Left forelimb (tissue), 1 donor: Measurements from ENCODE around the gene PRSS23.
"Not testable (repeated sequence)": the region's sequence is repeated elsewhere in the genome, so short reads cannot be mapped to it uniquely, and the experiment has no call there.

Source experiments
- DNase-seq: peaks from one replicate; pipeline ENCODE4 v3.0.0-alpha.2; 2018; ENCODE audit warnings: low spot score

PRSS23 gene, protein sequence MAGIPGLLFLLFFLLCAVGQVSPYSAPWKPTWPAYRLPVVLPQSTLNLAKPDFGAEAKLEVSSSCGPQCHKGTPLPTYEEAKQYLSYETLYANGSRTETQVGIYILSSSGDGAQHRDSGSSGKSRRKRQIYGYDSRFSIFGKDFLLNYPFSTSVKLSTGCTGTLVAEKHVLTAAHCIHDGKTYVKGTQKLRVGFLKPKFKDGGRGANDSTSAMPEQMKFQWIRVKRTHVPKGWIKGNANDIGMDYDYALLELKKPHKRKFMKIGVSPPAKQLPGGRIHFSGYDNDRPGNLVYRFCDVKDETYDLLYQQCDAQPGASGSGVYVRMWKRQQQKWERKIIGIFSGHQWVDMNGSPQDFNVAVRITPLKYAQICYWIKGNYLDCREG

DNA sequence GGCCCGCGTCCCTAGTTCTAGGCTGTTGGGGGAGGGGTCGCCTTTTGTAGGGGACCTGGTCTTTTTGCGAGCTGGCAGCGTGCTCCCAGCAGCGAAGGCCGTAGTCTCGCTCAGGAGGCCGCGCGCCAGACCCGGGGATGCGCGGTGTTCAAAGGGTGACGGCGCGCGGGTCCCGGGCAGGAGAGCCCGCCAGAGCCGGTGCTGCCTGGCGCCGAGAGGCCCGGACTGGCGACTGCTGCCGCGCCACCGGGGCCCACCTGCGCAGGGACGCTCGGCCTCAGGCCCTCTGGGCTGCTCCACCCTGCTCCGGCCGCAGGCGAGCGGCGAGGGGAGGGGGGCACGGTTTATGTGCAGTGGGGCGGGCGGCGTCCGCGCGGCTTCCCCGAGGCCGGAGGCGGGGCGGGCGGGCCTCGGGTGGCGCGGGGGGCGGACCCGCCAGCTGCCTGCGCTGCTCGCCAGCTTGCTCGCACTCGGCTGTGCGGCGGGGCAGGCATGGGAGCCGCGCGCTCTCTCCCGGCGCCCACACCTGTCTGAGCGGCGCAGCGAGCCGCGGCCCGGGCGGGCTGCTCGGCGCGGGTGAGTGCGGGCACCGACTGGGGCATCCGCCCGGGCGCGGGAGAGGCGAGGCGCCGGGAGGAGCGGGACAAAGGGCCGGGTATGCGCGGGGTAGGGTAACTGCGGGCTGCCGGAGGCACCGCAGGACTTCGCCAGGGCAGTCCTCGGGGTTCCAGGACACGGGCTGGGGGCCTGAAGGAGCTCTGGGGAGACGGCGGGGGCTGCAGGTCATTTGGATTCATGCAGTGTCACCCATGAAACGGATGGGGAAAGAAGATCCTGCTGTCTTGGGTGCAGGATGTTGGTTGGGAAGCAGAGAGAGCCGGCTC is at the start of gene PRSS23:
PRSS23 (plus strand) TSS at position 467 of the 884 bp plus-strand sequence. CDS start 7,102 bp downstream, outside the sequence.
- peak; percentile 80 for DNase-seq

GRCh38 chr11:86753459-86753858 is 46.9 kb upstream of the PRSS23 start:
- DNase-seq: no peak

DNA sequence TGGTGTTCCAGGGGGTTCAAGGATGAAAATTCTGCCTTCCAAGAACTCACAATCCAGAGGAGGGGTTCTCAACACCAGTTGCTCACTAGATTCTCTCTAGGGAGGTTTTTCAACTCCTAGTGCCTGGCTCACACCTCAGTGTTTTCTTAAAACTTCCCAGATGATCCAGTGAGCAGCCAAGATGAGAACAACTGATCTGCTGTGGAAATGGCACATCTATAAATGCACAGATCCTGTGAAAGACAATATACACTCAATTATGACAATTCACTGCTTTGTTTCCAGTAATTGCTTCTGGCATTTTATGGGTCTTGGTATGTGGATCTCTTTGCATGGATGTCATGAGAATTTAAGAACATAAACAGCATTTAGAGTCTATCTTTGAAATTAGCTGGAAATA is 45.2 kb upstream of the PRSS23 start:
- DNase-seq: no peak

DNA sequence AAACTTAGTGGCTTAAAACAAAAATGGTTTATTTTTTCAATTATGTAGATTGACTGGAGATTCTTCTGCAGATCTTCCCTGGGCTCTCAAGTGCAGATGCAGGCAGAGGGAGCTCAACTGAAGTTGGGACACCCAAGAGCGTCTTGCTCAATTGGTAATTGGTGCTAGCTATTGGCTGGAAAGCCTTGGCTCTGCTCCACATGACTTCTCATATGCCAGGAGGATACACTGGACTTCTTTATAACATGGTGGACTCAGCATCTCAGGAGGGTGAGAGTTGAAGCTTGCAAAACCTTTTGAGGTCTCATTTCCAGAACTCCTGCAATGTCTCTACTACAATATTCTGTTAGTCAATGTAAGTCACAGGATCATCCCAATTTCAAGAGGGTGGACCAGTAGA is 42.2 kb upstream of the PRSS23 start:
- DNase-seq: no peak

GRCh38 chr11:86760577-86760976 is 39.8 kb upstream of the PRSS23 start:
- DNase-seq: no peak

GRCh38 chr11:86761978-86762377 is 38.4 kb upstream of the PRSS23 start:
- no peak for DNase-seq

- no peak for DNase-seq
These were observed 35.1 kb upstream of the PRSS23 start for GRCh38 chr11:86765203-86765602.

- DNase-seq: no peak
These were observed 34.5 kb upstream of the PRSS23 start for GRCh38 chr11:86765878-86766277.

GRCh38 chr11:86769219-86769618 is 31.1 kb upstream of the PRSS23 start:
- no peak for DNase-seq

- not testable (repeated sequence) for DNase-seq
These were observed 29.8 kb upstream of the PRSS23 start for GRCh38 chr11:86770473-86771027.

- no peak for DNase-seq
These were observed 27.3 kb upstream of the PRSS23 start for GRCh38 chr11:86772999-86773398.

DNA sequence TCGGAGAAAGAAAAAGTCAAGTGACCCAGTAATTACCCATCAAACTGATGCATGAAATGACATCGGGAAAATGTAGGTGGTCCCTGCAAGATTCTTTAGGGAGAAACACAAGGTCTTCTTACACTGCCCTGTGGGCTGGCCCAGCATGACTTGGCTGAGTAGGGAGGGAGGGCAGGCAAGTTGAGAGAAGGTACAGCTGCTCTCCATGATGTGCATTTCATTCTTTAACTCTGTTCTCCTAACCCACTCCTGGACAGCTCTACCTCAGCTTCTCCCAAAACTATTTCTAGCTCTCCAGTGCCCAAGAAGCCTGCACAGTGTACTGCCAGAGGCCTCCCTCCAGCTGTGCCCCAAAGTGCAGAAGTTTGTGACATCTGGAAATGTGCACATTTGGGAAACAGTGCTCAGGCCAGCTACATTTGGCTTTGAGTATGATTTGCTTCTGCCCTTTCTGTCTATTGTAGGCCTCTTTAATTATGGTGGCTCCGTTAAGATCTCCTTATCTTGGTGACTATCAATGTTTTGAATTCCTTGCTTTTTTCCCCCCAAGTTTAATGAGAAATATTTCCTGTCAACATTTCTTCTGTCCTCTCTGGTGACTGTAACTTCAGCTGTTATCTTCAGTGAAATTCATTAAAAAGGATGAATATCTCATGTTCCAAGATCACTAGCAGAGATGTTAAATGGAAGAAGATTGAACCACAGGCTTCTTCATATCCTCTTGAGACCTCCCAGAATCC is 26.7 kb upstream of the PRSS23 start:
- DNase-seq: no peak

DNA sequence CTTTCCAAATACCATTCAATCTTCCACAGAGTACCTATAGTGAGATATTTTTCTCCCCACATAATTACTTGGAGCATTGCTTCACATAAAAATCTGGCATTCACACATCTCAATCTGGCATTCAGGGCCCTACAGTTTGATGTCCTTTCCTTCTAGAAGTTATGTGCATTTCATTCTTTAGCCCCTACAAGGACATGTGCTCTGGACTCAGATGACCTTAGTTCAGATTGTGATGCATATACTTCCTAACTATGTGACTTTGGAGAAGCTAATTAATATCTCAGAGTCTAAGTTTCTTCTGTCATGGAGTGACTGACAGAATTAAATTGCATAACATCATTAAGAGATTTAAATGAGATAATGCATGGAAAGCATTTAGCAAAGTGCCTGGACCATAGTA is 25.9 kb upstream of the PRSS23 start:
- no peak for DNase-seq

DNA sequence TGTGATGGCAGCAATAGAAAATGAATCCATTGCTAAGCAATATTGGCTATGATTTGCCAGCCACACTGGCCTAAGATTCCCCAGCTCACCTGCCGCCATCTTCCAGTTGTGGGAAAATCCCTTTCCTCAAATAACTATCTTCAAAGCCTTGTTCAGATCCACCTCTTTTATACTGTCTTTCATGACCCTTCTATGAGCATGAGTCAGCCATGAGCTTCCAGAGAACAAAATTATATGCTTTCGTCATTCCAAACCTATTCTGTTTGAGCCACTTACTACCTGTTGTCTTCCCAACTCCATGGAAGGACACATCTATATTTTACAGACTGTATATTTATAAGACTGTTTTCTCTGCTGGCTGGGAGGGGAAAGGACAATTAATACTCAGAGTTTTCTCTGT is 25.0 kb upstream of the PRSS23 start:
- no peak for DNase-seq

- DNase-seq: no peak
These were observed 18.8 kb upstream of the PRSS23 start for GRCh38 chr11:86781546-86781945.

GRCh38 chr11:86782742-86783141 is 17.6 kb upstream of the PRSS23 start:
- no peak for DNase-seq

DNA sequence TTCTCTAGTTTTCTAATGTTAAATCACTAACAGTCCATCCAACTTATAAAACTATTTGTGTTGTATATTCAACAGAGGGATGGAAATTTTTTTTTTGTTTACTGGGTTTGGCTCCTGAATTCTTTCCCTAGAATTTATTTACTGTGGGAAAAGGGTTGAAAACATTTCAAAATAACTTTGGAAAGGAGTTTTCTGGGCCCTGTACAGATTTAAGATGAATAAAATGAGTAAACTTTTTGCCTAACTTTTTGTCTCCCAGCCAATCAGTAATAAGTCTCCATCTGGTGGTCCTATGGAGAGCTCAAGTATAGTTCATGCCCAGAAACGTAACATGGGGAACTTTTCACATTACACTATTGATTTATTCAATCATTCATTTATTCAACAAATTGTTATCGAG is 16.7 kb upstream of the PRSS23 start:
- DNase-seq: no peak

DNA sequence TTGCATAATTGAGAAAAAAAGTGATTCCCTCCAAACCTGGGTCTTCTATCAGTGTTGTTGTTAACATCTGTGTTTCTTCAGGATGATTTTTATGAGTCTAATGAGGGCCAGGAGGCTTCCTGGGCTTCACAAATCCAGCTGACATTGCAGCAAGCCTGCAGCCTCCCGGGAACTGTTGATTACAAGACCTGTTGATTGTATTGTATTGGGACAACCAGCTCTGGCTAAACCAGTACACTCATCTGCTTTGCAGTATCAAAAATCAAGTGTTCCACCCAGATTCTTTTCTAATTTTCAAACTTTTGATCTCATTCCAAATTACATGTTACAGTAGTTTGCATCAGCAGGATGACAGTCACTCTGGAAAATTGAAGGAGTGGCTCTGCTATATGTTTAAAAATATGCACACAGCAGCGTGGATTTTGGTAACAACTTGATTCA is 16.1 kb upstream of the PRSS23 start:
- no peak for DNase-seq

DNA sequence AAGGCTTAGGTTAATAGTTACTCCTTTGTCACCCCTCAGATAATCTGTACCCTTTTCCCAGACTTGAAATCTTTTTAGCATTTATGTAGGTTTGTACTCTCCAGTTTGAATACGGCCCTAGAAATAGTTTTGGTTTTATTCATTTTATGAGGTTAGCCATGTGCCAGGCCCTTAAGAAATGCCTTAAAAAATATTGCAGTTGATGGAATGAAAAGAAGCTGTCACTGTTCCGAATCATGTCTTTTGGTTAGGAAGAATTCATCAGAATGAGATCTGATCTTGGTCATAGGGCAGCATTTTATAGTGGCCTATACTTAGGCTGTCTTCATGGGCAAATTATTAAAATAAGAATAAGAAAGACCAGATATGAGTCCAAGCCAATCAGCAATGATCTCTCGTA is 14.8 kb upstream of the PRSS23 start:
- DNase-seq: no peak

DNA sequence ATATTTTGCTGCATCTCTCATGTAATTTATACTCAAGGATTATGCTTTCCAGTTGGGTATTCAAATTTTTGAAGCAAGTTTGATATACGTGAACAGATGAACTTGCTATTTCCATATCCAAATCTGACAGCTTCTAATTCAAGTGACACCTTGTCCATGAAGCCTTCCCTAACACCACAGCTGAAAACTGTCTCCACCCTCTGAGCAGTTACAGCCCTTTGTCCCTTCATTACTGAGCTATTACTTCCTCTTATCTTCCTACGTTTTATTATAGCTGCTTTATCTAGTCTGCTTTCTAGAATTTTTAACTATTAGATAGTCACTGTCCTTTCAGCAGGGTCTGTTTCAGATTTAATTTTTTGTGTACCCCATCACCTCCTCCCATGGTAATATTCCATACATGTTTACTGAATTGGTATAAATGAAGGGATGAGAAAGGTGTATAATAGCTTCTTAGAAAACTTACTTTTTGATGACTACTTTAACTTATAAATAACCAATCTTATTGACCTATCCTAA is 13.3 kb upstream of the PRSS23 start:
- DNase-seq: no peak

GRCh38 chr11:86787656-86788055 is 12.7 kb upstream of the PRSS23 start:
- no peak for DNase-seq

DNA sequence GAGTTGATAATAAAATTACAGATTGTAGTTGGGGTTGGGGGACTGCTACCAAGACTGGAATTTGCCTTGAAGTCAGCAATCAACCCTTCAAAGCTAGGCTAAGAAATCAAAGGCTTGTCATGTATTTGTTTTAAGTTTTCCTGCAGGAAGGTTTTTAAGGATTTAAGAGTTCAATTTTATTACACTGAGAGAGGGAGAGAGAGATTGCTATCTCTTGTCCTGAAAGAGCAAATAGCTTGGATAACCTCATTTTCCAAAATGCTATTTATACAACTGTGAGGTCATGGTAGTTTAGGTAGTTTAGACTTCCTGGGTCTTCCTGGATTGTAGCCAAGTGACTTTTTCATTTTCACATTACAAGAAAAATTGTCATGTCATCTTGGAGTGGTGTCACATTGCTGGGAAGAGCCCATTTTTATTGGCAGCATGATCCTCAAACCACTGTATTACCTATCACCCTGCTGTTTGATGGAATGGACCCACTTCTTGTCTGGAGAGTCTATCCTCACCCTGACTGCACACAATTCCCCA is 10.1 kb upstream of the PRSS23 start:
- no peak for DNase-seq
